Hepatocyte (in vitro differentiated cells): ENCODE results near the gene ACTR1A.

Experiments
- EZH2 ChIP-seq: fragments of 200-600 bp; sonication (generic); IDR thresholded peaks from 2 replicates; pipeline ENCODE4 v1.6.1; 2016; ENCODE audit warnings: antibody characterized with exemption, mild to moderate bottlenecking, borderline replicate concordance
- TF ChIP-seq, protein P1 (sequence below): fragments of 200-600 bp; sonication (generic); IDR thresholded peaks from 2 replicates; pipeline ENCODE4 v1.5.1; 2016; ENCODE audit warnings: antibody characterized with exemption, mild to moderate bottlenecking; ENCODE audit not compliant: poor library complexity

- no peak for TF ChIP-seq EZH2
- TF ChIP-seq, protein P1, sequence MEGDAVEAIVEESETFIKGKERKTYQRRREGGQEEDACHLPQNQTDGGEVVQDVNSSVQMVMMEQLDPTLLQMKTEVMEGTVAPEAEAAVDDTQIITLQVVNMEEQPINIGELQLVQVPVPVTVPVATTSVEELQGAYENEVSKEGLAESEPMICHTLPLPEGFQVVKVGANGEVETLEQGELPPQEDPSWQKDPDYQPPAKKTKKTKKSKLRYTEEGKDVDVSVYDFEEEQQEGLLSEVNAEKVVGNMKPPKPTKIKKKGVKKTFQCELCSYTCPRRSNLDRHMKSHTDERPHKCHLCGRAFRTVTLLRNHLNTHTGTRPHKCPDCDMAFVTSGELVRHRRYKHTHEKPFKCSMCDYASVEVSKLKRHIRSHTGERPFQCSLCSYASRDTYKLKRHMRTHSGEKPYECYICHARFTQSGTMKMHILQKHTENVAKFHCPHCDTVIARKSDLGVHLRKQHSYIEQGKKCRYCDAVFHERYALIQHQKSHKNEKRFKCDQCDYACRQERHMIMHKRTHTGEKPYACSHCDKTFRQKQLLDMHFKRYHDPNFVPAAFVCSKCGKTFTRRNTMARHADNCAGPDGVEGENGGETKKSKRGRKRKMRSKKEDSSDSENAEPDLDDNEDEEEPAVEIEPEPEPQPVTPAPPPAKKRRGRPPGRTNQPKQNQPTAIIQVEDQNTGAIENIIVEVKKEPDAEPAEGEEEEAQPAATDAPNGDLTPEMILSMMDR, result no peak
These were observed 44.3 kb upstream of the ACTR1A start for GRCh38 chr10:102546606-102547320.
